Activated CD8-positive, alpha-beta T cell treated with anti-CD3 and anti-CD28 coated beads for 36 hours (primary cell): ENCODE results near the gene RNF38. TPM values are rescaled to one million over a fixed set of nuclear protein-coding genes. Genes with fewer than 3 reads are reported as not detected.
"Not testable (repeated sequence)": the region's sequence is repeated elsewhere in the genome, so short reads cannot be mapped to it uniquely, and the experiment has no call there.

Experiments
- ATAC-seq: fragments of 200-7000 bp; cut with Tn5 transposase; one replicate; pipeline ENCODE4 v1.10.0; 2021; ENCODE audit warnings: mild to moderate bottlenecking, moderate library complexity
- CTCF ChIA-PET: fragments of 350-600 bp; sonication (Branson Sonifier 250); formaldehyde crosslinking; loops from one replicate; lab custom pipeline; 2021; ENCODE audit warnings: antibody characterized with exemption; lab: Charles Lee
- POLR2A ChIA-PET: fragments of 350-600 bp; sonication (Branson Sonifier 250); formaldehyde crosslinking; loops from one replicate; lab custom pipeline; 2021; ENCODE audit warnings: antibody characterized with exemption; lab: Charles Lee
- DNase-seq: peaks from one replicate; pipeline ENCODE4 v3.0.0-alpha.2; 2020
- H3K27ac Mint-ChIP-seq: one replicate; pipeline ENCODE4 v1.8.0; 2021; ENCODE audit warnings: mild to moderate bottlenecking, mixed read lengths
- H3K27me3 Mint-ChIP-seq: one replicate; pipeline ENCODE4 v1.8.0; 2021; ENCODE audit warnings: mixed read lengths
- H3K36me3 Mint-ChIP-seq: one replicate; pipeline ENCODE4 v1.8.0; 2021; ENCODE audit warnings: low read depth, mixed read lengths
- H3K4me1 Mint-ChIP-seq: one replicate; pipeline ENCODE4 v1.8.0; 2021; ENCODE audit warnings: low read depth, mixed read lengths
- H3K4me3 Mint-ChIP-seq: one replicate; pipeline ENCODE4 v1.8.0; 2021; ENCODE audit warnings: mild to moderate bottlenecking, moderate library complexity, mixed read lengths
- H3K9me3 Mint-ChIP-seq: one replicate; pipeline ENCODE4 v1.8.0; 2021; ENCODE audit warnings: mixed read lengths
- CTCF ChIP-seq: fragments of 200-600 bp; IDR thresholded peaks from one replicate; pipeline ENCODE4 v1.8.0; 2022; ENCODE audit warnings: antibody characterized with exemption, mild to moderate bottlenecking
- intact Hi-C: fragments of 100-400 bp; cut with micrococcal nuclease; formaldehyde crosslinking; loops from one replicate; pipeline ENCODE4 v1.10.0; 2022
- total RNA-seq, 2 experiments: library from RNA; stranded (reverse); gene quantifications; one replicate each; pipeline ENCODE4 v1.2.3, GENCODE V29; 2021

Gene RNF38
- total RNA-seq, 2 experiments from 2014 or later: 33.7 to 36.4 TPM

- H3K4me1 Mint-ChIP-seq: peaks cover under 1% of the 10 kb centered on the region
- ATAC-seq (no peak), DNase-seq (no peak)
- H3K36me3 Mint-ChIP-seq: no peaks in the 10 kb centered on the region
- no peak for TF ChIP-seq CTCF
- H3K4me3 Mint-ChIP-seq: no peak overlapping the region
- no peak overlapping the region for H3K27ac Mint-ChIP-seq
- H3K9me3 Mint-ChIP-seq: no peaks in the 10 kb centered on the region
- ChIA-PET POLR2A (no interaction called here), CTCF (no interaction called here)
- no peaks in the 10 kb centered on the region for H3K27me3 Mint-ChIP-seq
- intact Hi-C loops: no loop called here
Measured at GRCh38 chr9:36301227-36301626, 98.8 kb downstream of the RNF38 start.

- CTCF ChIA-PET: no interaction called here
- POLR2A ChIA-PET: no interaction called here
- no peak for TF ChIP-seq CTCF
- DNase-seq: no peak
- intact Hi-C loops: no loop called here
- Mint-ChIP-seq H3K9me3 (no peaks in the 10 kb centered on the region), H3K36me3 (no peaks in the 10 kb centered on the region), H3K4me1 (no peaks in the 10 kb centered on the region), H3K27ac (no peak overlapping the region), H3K27me3 (no peaks in the 10 kb centered on the region), H3K4me3 (no peak overlapping the region)
- no peak for ATAC-seq
Measured at GRCh38 chr9:36298566-36298965, 101.5 kb downstream of the RNF38 start.

GRCh38 chr9:36297798-36298197, 102.3 kb downstream of the RNF38 start:
- H3K4me3 Mint-ChIP-seq: no peak overlapping the region
- POLR2A ChIA-PET: no interaction called here
- H3K9me3 Mint-ChIP-seq: no peaks in the 10 kb centered on the region
- CTCF ChIA-PET: no interaction called here
- DNase-seq (no peak), ATAC-seq (no peak)
- H3K27ac Mint-ChIP-seq: no peak overlapping the region
- intact Hi-C loops: no loop called here
- no peaks in the 10 kb centered on the region for H3K4me1 Mint-ChIP-seq
- no peaks in the 10 kb centered on the region for H3K27me3 Mint-ChIP-seq
- no peak for TF ChIP-seq CTCF
- no peaks in the 10 kb centered on the region for H3K36me3 Mint-ChIP-seq

- CTCF ChIA-PET: interaction anchor here (1.2 to 1.3 kb wide), 2 partner anchors 9 to 41 kb away, joined by 3 read pairs; no protein-coding TSS in a partner anchor
- H3K36me3 Mint-ChIP-seq, H3K9me3 Mint-ChIP-seq, H3K4me1 Mint-ChIP-seq, POLR2A ChIA-PET, ATAC-seq, H3K4me3 Mint-ChIP-seq, intact Hi-C loops, H3K27me3 Mint-ChIP-seq, DNase-seq, H3K27ac Mint-ChIP-seq: not testable (repeated sequence)
Measured at GRCh38 chr9:36294996-36295395, 105.1 kb downstream of the RNF38 start.

GRCh38 chr9:36293918-36294317, 106.2 kb downstream of the RNF38 start:
- POLR2A ChIA-PET: no interaction called here

More at GRCh38 chr9:36293918-36294317, 106.2 kb downstream of the RNF38 start:
- Mint-ChIP-seq H3K27ac (no peak overlapping the region), H3K27me3 (no peaks in the 10 kb centered on the region), H3K4me1 (no peaks in the 10 kb centered on the region), H3K4me3 (no peak overlapping the region), H3K9me3 (no peaks in the 10 kb centered on the region), H3K36me3 (no peaks in the 10 kb centered on the region)
- intact Hi-C loops: no loop called here
- CTCF ChIA-PET: no interaction called here
- no peak for TF ChIP-seq CTCF
- ATAC-seq: no peak
- DNase-seq: no peak
